Stimulated activated CD4-positive, alpha-beta T cell treated with anti-CD3 and anti-CD28 coated beads, Interleukin-15, amount 100 ng/mL, for 1 hour (primary cell): ENCODE measurements around the gene SEPSECS.
"Not testable (repeated sequence)": the region's sequence is repeated elsewhere in the genome, so short reads cannot be mapped to it uniquely, and the experiment has no call there.

Experiments
- DNase-seq, 2 donors: peaks; one replicate each; pipeline ENCODE4 v3.0.0-alpha.2; 2020; ENCODE audit warnings: low read depth in 1 of 2, low spot score in 1 of 2

Gene SEPSECS

DNA sequence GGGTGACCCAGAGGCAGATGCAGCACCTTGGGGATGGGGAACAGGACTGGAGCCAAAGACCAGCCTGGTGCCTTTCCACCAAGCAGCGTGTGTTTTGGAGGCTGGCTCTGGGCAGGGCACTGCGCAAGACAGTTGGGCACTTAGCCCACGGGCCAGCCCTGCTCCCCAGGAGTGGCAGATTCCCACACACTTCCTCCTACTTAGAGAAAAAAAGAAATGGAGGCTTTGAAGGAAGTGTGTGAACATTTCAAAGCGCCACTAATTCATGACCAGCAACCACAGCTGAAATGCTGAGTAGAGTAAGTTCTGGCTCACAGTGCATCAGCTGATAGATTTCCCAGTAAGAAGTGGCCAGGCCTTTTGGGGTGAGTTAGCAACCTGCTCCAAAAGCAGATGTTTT is 74.6 kb downstream of the SEPSECS start:
- no peak for DNase-seq

DNA sequence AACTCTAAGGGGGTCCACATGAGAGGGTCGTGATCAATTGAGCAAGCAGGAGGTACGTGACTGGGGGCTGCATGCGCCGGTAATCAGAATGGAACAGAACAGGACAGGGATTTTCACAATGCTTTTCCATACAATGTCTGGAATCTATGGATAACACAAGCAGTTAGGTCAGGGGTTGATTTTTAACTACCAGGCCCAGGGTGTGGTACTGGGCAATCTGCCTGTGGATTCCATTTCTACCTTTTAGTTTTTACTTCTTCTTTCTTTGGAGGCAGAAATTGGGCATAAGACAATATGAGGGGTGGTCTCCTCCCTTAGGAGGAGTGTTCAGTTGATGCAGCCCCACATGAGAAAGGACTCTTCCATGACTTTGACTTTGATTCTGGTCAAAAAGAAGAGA is 76.8 kb downstream of the SEPSECS start:
- not testable (repeated sequence) for DNase-seq

DNA sequence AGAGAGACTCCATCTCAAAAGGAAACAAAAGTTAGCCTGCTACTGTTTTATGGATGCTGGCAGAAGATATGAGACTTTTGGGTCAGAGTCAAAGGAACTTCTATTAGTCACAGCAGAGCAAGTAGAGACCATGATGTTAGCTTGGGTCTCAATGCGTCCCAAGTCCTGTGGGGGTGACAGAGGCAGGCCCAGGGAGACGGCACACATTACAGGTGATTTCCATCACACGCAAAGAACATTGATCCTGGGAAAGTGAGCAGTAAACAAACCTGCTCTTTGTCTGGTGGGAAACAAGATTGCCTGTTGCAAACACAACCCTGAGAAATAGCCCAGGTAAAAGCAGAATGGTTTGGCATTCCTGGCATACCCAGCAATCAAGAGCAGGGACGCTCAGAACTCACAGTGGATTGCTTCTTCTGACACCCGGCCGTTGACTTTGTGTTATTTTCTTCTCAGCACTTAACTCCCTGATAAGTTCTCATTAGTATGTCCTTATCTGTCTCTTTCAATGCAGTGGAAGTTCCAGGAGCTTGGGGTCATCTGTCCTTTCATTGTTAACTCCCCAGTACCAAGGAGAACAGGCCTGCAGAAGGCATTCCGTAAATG is 78.3 kb downstream of the SEPSECS start:
- DNase-seq = no peak

DNA sequence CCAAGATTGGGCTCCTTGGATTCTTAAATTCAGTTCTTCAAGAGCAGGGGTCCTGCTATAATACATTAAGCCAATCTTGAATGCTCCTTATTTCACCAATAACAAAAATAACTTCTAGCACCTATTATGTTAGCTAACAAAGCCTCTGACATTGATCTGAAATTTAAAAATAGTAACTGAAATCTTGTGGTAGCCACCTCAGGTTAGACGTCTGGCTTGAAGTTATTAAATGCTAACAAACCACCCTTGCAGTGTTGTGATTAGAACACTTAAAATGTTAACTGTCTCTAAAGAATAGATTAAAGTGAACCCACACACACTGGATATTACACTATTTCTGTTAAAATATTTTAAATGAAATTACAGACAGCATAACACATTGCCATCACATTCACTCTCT is 79.7 kb downstream of the SEPSECS start:
- DNase-seq = no peak

DNA sequence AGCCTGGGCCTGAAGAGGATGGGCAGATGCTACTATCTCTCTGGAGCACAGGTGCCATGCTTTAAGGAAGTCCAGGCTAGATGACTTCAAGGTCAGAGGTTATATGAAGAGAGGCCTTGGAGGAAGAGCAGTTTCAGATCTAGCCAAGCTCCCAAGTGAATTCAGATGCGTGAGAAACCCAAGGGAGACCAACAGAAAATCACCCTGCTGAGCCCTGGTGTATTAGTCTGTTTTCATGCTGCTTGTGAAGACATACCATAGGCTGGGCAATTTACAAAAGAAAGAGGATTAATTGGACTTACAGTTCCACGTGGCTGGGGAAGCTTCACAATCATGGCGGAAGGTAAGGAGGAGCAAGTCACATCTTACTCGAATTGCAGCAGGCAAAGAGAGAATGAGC is 81.7 kb downstream of the SEPSECS start:
- DNase-seq = no peak

DNA sequence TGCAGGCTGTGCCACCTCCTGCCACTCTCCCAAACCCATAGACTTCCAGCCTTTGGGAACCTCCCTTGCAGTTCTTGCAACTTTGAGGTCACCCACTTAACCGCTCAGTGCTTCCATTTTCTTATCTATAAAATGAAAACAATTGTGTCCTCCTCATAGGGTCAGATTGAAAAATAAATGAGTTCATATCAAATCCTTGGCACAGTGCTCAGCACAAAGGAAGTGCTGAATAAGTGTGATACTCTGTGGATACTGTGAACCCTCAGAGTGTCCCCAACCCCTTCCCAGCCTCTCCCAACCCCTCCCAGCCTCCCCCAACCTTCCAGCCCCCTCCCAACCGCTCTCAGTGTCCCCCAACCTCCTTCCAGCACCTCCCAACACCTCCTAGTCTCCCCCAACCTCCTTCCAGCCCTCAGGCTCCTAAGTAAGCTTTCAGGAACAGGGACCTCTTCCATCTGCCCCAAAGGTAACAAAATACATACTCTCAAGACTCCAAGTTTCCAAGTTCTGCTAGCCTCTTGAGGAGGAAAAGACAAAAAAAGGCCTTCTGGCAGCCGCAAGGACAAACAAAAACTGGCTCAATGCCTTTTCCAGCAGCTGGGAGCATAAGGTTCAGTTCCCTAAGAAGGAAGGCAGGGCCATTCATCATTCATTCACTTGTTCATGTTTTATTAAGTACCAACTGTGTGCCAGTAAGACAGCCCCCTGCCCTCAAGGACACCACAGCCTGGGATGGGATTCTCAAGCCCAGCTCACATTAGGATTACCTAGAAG is 83.4 kb downstream of the SEPSECS start:
- no peak for DNase-seq

DNA sequence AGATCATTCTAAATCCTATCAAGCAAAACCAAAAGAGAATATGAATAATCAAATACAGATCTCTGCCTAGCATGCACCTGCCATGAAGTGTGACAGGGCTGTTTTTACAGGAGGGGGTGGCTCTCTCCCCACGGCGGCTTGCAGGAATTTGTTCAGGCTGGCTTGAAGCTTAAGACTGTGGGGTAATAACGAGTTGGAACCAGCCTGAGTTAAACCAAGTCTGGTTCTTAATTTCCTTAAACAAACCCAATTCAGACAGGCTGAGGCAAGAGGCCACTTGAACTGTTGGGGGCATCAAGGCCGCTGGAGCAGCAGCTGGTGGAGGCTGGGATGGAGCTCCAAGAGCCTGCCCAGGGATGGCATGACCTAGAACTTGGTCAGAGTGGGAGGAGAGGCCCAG is 84.4 kb downstream of the SEPSECS start:
- DNase-seq = no peak

DNA sequence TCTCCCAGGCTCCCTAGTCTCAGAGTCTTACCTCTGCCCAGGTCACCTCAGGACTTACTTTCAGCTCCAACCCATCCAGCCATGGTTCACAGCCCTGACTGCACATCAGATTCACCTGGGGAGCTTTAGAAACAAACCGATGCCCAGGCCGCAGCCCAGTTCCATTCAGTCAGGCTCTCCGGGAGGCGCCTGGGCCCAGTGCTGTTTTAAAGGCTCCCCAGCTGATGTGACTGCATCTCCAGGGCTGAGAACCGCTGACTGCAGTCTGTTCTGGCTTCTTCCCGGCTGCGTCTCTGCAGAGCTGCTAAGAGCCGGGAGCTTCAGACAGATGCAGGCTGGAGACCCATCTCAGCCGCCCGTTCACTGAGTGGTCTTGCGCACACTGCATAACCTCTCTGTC is 85.1 kb downstream of the SEPSECS start:
- DNase-seq = no peak

DNA sequence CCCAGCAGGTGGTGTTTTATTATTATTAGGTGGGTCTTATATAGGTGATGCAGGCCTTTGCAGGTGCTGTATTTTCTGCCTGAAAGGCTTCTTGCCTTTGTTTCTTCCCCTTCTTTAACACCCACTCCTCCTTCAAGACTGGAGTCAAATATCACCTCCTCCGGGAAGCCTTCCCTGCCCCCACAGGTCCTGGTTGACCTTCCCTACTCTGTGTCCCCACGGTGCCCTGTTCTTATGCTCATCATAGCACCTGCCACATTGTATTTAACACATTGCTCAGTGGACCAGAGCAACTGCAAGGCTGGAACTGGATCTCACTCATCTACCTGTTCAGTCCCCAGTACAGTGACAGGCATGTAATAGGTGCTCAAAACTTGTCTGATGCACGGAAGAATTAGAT is 89.7 kb downstream of the SEPSECS start:
- no peak for DNase-seq
